Measurements from ENCODE around the gene MED12. TPM values are rescaled to one million over a fixed set of nuclear protein-coding genes. Genes with fewer than 3 reads are reported as not detected.

MED12 gene
- total RNA-seq, 2 experiments from 2014 or later, result 45.9 to 62.2 TPM

DNA sequence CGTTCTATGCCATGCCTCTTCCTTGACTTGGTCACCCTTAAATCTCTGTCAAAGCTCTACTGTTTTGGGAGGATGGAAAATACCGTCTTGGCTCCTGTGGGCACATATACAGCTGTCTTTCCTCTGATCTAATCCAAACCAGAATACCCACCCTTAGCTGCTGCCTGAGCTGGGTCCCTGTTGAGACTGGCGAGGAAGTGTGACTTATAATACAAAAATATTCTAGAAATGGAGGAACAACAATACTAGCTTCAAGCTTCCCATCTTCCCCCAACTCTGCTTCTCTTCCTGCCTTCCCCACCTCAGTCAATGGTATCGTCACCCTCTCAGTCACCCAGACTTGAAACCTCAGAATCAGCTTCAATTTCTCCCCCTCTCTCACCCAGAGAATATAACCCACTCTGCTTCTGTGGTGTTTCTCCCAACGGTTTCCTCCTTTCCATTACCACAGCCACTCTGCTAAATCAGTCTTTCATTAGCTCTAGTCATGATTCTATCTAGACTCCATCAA, 6.4 kb upstream of the MED12 start:
- Mint-ChIP-seq H3K4me1 (peaks cover 30% of the 10 kb centered on the region), H3K27me3 (no peaks in the 10 kb centered on the region), H3K36me3 (peaks cover 45% of the 10 kb centered on the region), H3K9me3 (ENCODE audit: low read depth) (no peaks in the 10 kb centered on the region), H3K27ac (peak overlapping the region; percentile 99), H3K4me3 (peak overlapping the region; percentile 99)
- CTCF ChIA-PET, result interaction anchor here (0.7 to 1.7 kb wide), 4 partner anchors 10 to 17 kb away, joined by 3 to 10 read pairs (median 4); no protein-coding TSS in a partner anchor
- ATAC-seq (peak; percentile 24), DNase-seq (peak; percentile 48)

GRCh38 chrX:71117358-71117757, 1.0 kb upstream of the MED12 start:
- H3K27ac Mint-ChIP-seq, result no peak overlapping the region
- no peaks in the 10 kb centered on the region for H3K27me3 Mint-ChIP-seq
- peaks cover 37% of the 10 kb centered on the region for H3K4me1 Mint-ChIP-seq
- DNase-seq (no peak), ATAC-seq (no peak)
- CTCF ChIA-PET, result interaction anchor here (1.3 to 2.0 kb wide), 2 partner anchors 9 to 20 kb away, joined by 3 to 5 read pairs; no protein-coding TSS in a partner anchor
- no peaks in the 10 kb centered on the region for H3K9me3 Mint-ChIP-seq (ENCODE audit: low read depth)
- peaks cover 13% of the 10 kb centered on the region for H3K36me3 Mint-ChIP-seq
- no peak overlapping the region for H3K4me3 Mint-ChIP-seq

- H3K27ac Mint-ChIP-seq, result peak overlapping the region; percentile 68
- no peaks in the 10 kb centered on the region for H3K9me3 Mint-ChIP-seq (ENCODE audit: low read depth)
- CTCF ChIA-PET, result interaction anchor here (1.1 to 1.4 kb wide), 4 partner anchors 10 to 149 kb away, joined by 3 to 5 read pairs (median 3); no protein-coding TSS in a partner anchor
- ATAC-seq (peak; percentile 14), DNase-seq (no peak)
- H3K4me3 Mint-ChIP-seq, result peak overlapping the region; percentile 76
- peaks cover 25% of the 10 kb centered on the region for H3K4me1 Mint-ChIP-seq
- no peaks in the 10 kb centered on the region for H3K27me3 Mint-ChIP-seq
- H3K36me3 Mint-ChIP-seq, result peaks cover 24% of the 10 kb centered on the region
These were observed 664 bp downstream of the MED12 start for GRCh38 chrX:71118985-71119535.

DNA sequence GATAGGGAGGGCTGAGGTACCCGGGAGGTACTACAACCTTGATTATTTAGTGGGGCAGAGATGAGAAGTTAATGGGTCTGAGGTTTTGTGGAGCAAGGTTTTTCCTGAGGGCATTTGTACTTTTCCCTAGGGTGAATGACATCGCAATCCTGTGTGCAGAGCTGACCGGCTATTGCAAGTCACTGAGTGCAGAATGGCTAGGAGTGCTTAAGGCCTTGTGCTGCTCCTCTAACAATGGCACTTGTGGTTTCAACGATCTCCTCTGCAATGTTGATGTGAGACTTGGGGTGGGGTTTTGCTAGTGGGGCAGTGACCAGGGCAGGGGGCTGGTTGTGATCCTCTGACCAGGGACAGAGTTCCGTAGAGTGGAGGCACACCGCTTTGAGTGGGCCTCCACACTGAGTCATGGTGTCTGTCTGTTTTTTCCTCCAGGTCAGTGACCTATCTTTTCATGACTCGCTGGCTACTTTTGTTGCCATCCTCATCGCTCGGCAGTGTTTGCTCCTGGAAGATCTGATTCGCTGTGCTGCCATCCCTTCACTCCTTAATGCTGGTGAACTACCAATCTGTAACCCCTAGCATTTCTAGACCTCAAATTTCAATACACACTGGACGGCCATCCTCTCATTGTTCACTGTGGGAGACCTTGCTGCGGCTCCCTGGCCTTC, 9.9 kb downstream of the MED12 start:
- no peak overlapping the region for H3K4me3 Mint-ChIP-seq
- no peaks in the 10 kb centered on the region for H3K9me3 Mint-ChIP-seq (ENCODE audit: low read depth)
- DNase-seq, result no peak
- no peak for ATAC-seq
- H3K27ac Mint-ChIP-seq, result peak overlapping the region; percentile 84
- peaks cover 21% of the 10 kb centered on the region for H3K4me1 Mint-ChIP-seq
- H3K27me3 Mint-ChIP-seq, result no peaks in the 10 kb centered on the region
- CTCF ChIA-PET, result interaction anchor here (0.6 to 5.7 kb wide), 10 partner anchors 10 to 159 kb away, joined by 3 to 65 read pairs (median 3); partner anchors contain the start of gene MED12
- H3K36me3 Mint-ChIP-seq, result peaks cover 50% of the 10 kb centered on the region

DNA sequence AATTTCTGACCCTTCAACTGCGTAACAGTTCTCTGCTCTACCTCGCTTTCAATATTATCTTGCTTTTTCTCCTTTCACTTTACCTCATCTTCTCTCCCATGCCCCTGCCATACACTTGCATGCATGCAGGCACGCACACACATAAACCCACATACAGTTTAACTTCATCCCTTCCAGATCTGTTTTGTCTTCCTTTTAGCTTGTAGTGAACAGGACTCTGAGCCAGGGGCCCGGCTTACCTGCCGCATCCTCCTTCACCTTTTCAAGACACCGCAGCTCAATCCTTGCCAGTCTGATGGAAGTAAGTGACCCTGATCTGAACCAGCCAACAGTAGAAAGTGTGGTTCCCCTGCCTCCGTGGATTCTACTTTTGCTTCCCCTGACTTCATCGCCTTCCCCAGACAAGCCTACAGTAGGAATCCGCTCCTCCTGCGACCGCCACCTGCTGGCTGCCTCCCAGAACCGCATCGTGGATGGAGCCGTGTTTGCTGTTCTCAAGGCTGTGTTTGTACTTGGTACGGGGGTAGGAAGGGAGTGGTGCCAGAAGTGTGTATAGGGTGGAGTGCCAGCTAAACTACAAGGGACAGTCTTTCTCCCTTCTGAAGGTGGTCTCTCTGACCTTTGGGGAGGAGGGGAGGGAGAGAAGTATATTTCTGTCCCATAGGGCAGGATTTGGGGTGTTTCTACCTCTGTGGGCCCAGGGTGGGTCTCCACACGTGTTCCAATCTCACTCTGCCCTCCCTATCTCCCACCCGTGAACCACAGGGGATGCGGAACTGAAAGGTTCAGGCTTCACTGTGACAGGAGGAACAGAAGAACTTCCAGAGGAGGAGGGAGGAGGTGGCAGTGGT, 10.7 kb downstream of the MED12 start:
- H3K27ac Mint-ChIP-seq, result peak overlapping the region; percentile 84
- no peak overlapping the region for H3K4me3 Mint-ChIP-seq
- H3K9me3 Mint-ChIP-seq (ENCODE audit: low read depth), result no peaks in the 10 kb centered on the region
- ATAC-seq (peak; percentile 95), DNase-seq (peak; percentile 80)
- peaks cover 21% of the 10 kb centered on the region for H3K4me1 Mint-ChIP-seq
- no peaks in the 10 kb centered on the region for H3K27me3 Mint-ChIP-seq
- H3K36me3 Mint-ChIP-seq, result peaks cover 47% of the 10 kb centered on the region
- CTCF ChIA-PET, result interaction anchor here (0.6 to 5.7 kb wide), 12 partner anchors 11 to 159 kb away, joined by 3 to 65 read pairs (median 3); partner anchors contain the start of genes FOXO4 and MED12

DNA sequence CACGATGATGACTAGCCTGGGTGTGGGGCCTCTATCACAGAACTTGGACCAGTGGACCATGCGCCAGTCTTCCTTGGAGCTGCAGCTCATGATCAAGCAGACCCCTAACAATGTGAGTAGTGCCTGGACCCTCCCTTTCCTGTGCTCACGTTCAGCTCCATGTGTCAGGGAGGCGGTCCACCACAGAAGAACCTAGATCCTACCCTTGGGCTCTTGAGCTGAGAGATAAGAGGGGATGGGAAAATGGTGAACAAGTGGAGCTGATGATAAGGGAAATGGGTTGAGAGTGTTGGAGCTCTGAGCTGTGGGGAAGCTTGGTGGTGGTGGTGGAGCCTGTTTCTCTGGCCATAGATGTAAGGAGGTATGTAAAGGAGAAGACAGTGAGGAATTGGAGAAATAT, 13.1 kb downstream of the MED12 start:
- DNase-seq (no peak), ATAC-seq (no peak)
- no peak overlapping the region for H3K27ac Mint-ChIP-seq
- no peaks in the 10 kb centered on the region for H3K9me3 Mint-ChIP-seq (ENCODE audit: low read depth)
- H3K4me1 Mint-ChIP-seq, result peaks cover 16% of the 10 kb centered on the region
- H3K36me3 Mint-ChIP-seq, result peaks cover 42% of the 10 kb centered on the region
- CTCF ChIA-PET, result interaction anchor here (1.2 to 5.7 kb wide), 3 partner anchors 30 to 35 kb away, joined by 4 to 65 read pairs (median 6); partner anchors contain the start of gene FOXO4
- H3K4me3 Mint-ChIP-seq, result no peak overlapping the region
- no peaks in the 10 kb centered on the region for H3K27me3 Mint-ChIP-seq

DNA sequence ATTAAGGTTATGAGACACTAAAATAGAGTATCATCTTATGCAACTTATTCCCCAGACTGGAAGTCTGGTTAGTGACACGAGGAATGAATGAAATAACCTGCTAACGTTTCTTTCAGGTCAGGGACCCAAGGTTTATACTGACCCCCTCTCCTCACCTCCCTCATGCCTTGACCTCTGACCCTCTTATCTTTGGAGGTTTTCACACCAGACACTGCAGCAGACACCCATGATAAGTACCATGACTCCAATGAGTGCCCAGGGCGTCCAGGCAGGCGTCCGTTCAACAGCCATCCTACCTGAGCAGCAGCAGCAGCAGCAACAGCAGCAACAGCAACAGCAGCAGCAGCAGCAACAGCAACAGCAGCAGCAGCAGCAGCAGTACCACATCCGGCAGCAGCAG, 22.0 kb downstream of the MED12 start:
- CTCF ChIA-PET, result no interaction called here
- Mint-ChIP-seq H3K4me1 (peaks cover 12% of the 10 kb centered on the region), H3K27me3 (no peaks in the 10 kb centered on the region), H3K27ac (peak overlapping the region; percentile 63), H3K36me3 (peaks cover 19% of the 10 kb centered on the region), H3K4me3 (no peak overlapping the region), H3K9me3 (ENCODE audit: low read depth) (no peaks in the 10 kb centered on the region)
- ATAC-seq (no peak), DNase-seq (no peak)

DNA sequence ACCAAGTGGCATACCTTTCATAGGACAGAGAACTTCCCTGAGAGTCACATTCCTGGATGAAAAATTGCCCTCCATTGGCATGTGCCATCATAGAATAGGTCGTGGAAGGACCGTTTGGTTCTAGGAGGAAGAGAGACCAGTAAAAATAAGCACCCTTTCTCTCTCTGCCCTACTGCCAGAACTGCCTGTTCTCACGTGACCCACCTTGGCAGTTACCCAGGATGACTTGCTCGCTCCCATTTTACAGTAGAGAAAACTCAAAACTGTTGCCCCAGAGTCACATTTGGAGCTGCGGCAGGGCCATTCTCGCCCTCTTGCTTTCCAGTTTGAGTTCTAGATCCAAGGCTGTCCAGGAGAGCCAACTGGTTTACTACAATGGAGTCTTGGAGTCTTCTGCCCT, 25.1 kb downstream of the MED12 start:
- Mint-ChIP-seq H3K9me3 (ENCODE audit: low read depth) (no peaks in the 10 kb centered on the region), H3K4me1 (peaks cover 17% of the 10 kb centered on the region), H3K27me3 (no peaks in the 10 kb centered on the region), H3K36me3 (peaks cover 8% of the 10 kb centered on the region), H3K4me3 (no peak overlapping the region), H3K27ac (no peak overlapping the region)
- ATAC-seq, result no peak
- DNase-seq, result no peak
- CTCF ChIA-PET, result no interaction called here

- Mint-ChIP-seq H3K27me3 (no peaks in the 10 kb centered on the region), H3K9me3 (ENCODE audit: low read depth) (no peaks in the 10 kb centered on the region), H3K4me1 (peaks cover 12% of the 10 kb centered on the region), H3K36me3 (peaks cover 2% of the 10 kb centered on the region), H3K27ac (no peak within 1 kb of the TSS), H3K4me3 (no peak within 1 kb of the TSS)
- DNase-seq, result no peak
- ATAC-seq, result no peak
- CTCF ChIA-PET, result no interaction called here
These were observed 26.3 kb downstream of the MED12 start, which contains the start of gene NLGN3 for GRCh38 chrX:71144651-71145050. Gene NLGN3, plus strand, starts transcription at chrX:71144841. Its CDS starts 2,909 bp downstream, at chrX:71147750.

DNA sequence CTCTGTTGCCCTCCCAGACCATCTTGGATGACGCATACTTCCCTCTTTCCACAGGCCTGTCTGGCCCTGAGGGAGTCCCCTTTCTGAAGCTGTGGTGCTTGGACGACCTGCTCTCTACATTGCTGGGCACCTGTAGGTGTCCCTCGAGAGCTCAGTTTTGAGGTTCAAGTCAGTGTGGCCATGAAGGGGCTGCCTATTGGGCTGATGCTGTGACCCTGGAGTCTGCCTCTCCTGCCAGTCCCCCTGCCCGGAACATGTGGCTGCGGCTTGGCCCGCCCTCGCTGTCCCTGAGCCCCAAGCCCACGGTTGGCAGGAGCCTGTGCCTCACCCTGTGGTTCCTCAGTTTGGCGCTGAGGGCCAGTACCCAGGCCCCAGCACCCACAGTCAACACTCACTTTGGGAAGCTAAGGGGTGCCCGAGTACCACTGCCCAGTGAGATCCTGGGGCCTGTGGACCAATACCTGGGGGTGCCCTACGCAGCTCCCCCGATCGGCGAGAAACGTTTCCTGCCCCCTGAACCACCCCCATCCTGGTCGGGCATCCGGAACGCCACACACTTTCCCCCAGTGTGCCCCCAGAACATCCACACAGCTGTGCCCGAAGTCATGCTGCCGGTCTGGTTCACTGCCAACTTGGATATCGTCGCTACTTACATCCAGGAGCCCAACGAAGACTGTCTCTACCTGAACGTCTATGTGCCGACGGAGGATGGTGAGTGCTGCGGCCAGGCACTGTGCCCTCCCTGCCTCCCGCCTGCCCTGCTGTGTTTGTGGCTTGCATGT, 29.3 kb downstream of the MED12 start:
- ATAC-seq, result no peak
- Mint-ChIP-seq H3K27ac (no peak overlapping the region), H3K4me3 (no peak overlapping the region), H3K27me3 (no peaks in the 10 kb centered on the region), H3K36me3 (no peaks in the 10 kb centered on the region), H3K4me1 (peaks cover 5% of the 10 kb centered on the region), H3K9me3 (ENCODE audit: low read depth) (no peaks in the 10 kb centered on the region)
- no peak for DNase-seq
- CTCF ChIA-PET, result no interaction called here

DNA sequence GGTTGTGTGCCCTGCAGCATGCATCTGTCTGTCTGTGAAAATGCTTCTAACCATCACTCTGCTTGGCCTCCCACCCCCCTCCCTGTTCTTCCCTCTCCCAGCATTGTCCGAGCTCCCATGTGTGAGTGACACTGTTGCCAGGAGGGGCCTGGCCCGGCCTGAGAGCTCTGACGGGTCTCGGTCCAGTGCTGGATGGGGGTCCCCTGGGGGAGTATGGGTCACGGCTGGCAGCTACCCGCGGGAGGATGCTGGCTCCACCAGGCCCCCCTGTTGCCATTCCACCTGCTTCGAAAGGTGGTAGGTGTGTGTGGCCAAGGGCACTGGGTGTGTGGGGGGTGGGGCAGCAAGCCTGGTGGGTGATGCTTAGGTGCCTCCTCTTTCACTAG, 29.9 kb downstream of the MED12 start:
- CTCF ChIA-PET, result no interaction called here
- no peak overlapping the region for H3K27ac Mint-ChIP-seq
- no peak for ATAC-seq
- no peaks in the 10 kb centered on the region for H3K36me3 Mint-ChIP-seq
- no peaks in the 10 kb centered on the region for H3K9me3 Mint-ChIP-seq (ENCODE audit: low read depth)
- no peak overlapping the region for H3K4me3 Mint-ChIP-seq
- no peaks in the 10 kb centered on the region for H3K27me3 Mint-ChIP-seq
- DNase-seq, result no peak
- peaks cover 5% of the 10 kb centered on the region for H3K4me1 Mint-ChIP-seq

GRCh38 chrX:71151366-71151765, 33.0 kb downstream of the MED12 start:
- Mint-ChIP-seq H3K36me3 (no peaks in the 10 kb centered on the region), H3K4me3 (no peak overlapping the region), H3K27me3 (no peaks in the 10 kb centered on the region), H3K27ac (no peak overlapping the region), H3K4me1 (peaks cover 2% of the 10 kb centered on the region), H3K9me3 (ENCODE audit: low read depth) (no peaks in the 10 kb centered on the region)
- ATAC-seq (no peak), DNase-seq (no peak)
- CTCF ChIA-PET, result no interaction called here

DNA sequence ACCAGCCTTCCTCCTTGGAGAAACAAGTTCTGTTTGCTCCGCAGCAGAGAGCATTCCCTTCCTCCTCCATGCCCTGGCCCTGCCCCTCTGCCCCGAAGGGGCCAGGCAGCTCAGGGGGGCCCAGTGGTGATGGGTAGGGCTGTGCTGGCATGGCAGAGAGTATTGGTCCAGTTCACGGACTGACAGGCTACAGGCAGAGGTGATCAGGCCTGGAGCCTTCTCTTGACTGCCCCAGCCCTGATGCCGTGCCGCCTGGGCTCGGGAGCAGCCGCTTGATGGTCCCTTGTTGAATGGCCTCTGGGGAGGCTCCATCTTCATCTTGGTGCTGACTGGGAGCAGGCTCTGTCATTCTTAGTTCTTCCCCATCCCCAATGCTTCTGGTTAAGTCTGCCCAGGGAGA, 35.8 kb downstream of the MED12 start:
- no peaks in the 10 kb centered on the region for H3K27me3 Mint-ChIP-seq
- CTCF ChIA-PET, result no interaction called here
- no peak overlapping the region for H3K4me3 Mint-ChIP-seq
- H3K27ac Mint-ChIP-seq, result no peak overlapping the region
- no peak for ATAC-seq
- no peak for DNase-seq
- no peaks in the 10 kb centered on the region for H3K9me3 Mint-ChIP-seq (ENCODE audit: low read depth)
- peaks cover under 1% of the 10 kb centered on the region for H3K4me1 Mint-ChIP-seq
- H3K36me3 Mint-ChIP-seq, result no peaks in the 10 kb centered on the region
